ENCODE data around the gene EFCAB9.
A peak's percentile ranks its signal among the peaks of the same experiment; 100 is the strongest.

Gene EFCAB9

DNA sequence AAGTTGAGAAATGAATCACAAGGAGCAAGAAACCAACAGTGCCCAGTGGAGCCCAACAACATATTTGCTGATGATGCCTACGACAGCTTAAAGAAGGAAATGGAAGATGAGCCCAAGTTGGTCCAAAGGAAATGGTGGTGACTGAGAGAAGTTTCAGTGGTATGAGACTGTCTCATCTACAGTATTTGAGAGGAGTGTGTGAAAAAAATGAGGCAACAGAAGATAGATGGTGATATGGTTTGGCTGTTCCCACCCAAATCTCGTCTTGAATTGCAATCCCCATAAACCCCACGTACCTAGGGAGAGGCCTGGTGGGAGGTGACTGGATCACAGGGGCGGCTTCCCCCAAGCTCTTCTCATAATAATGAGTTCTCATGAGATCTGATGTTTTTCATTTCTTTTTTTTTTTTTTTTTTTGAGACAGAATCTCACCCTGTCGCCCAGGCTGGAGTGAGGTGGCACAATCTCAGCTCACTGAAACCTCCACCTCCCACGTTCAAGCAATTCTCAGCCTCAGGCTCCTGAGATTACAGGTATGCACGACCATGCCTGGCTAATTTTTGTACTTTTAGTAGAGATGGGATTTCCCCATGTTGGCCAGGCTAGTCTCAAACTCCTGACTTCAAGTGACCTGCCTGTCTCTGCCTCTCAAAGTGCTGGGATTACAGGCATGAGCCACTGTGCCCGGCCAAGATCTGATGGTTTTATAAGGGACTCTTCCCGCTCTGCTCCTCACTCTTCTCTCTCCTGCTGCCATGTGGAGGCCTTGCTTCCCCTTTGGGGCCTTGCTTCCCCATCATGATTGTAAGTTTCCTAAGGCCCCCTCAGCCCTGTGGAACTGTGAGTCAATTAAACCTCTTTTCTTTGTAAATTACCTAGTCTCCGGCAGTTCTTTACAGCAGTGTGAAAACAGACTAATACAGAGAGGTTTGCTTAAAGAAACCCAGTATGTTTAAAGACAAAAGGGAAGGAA is 30.2 kb downstream of the EFCAB9 start:
- TF ChIP-seq CTCF (IDR thresholded peaks at IDR 0.05; ENCODE audit: low read length, missing control alignments), result no peak
- no peak for DNase-seq (ENCODE audit: low read depth)
- H3K4me3 ChIP-seq (replicated peaks; ENCODE audit: low read depth, low read length), result no peak overlapping the region

DNA sequence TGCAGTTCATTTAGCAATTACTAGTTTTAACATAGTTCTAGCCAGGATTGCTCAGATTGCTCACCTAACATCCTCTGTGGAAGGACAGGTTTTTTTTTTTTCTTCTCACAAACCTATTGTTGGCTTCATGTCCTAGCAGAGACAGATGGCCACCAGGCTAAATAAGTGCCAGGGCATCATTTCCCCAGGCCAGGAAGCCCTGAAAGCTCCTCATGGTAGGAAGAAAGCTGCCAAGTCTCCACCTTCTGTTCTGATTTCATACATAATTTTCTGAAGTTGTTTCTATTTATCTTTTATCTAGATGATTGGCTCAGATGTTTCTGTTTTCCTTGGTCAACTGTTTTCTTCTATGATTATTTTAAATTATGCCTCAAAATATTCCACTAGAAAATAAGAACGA is 31.0 kb downstream of the EFCAB9 start:
- no peak for DNase-seq (ENCODE audit: low read depth)
- no peak overlapping the region for H3K4me3 ChIP-seq (replicated peaks; ENCODE audit: low read depth, low read length)
- TF ChIP-seq CTCF (IDR thresholded peaks at IDR 0.05; ENCODE audit: low read length, missing control alignments), result no peak

DNA sequence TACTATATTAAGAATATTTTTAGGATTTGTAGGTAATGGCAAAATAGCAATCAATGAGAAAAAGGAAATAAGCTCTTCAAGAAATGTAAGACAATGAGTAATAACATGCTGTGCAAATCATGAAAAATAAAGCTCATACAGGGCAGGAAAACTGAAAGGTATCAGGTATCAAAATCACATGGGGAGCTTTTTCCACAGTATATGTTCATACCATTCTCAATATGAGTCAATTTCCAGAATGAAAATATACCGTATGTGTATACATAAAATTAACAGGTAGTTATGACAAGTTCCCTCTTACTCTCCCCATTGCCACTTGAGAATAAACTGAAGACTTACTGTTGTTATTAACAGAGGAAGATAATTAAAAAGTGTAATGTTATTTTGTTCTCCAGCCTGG is 35.9 kb downstream of the EFCAB9 start:
- no peak for TF ChIP-seq CTCF (IDR thresholded peaks at IDR 0.05; ENCODE audit: low read length, missing control alignments)
- no peak overlapping the region for H3K4me3 ChIP-seq (replicated peaks; ENCODE audit: low read depth, low read length)
- DNase-seq (ENCODE audit: low read depth), result no peak

DNA sequence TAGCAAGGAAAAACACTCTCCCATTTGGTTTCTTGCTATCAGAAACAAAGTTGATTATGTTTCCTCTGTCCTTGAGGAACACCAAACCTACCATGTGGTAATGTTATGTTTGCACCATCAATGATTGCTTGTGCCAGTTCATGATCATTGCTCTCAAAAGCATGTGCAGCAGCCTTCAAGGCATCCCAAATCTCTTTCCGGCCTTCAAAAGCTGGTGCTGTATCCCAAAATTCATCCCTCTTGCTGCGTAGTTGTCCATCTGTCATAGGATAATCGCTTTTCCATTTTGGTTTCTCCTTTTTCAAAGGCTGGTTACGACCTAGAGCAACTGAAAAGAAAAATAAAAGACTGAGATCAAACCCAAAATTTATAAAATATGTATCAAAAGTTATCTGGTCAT is 40.1 kb downstream of the EFCAB9 start:
- no peak for TF ChIP-seq CTCF (IDR thresholded peaks at IDR 0.05; ENCODE audit: low read length, missing control alignments)
- no peak overlapping the region for H3K4me3 ChIP-seq (replicated peaks; ENCODE audit: low read depth, low read length)
- DNase-seq (ENCODE audit: low read depth), result no peak

- TF ChIP-seq CTCF (IDR thresholded peaks at IDR 0.05; ENCODE audit: low read length, missing control alignments), result no peak
- no peak overlapping the region for H3K4me3 ChIP-seq (replicated peaks; ENCODE audit: low read depth, low read length)
- peak; percentile 14 for DNase-seq (ENCODE audit: low read depth)
These were observed 41.3 kb downstream of the EFCAB9 start for GRCh38 chr5:172235132-172235780.

DNA sequence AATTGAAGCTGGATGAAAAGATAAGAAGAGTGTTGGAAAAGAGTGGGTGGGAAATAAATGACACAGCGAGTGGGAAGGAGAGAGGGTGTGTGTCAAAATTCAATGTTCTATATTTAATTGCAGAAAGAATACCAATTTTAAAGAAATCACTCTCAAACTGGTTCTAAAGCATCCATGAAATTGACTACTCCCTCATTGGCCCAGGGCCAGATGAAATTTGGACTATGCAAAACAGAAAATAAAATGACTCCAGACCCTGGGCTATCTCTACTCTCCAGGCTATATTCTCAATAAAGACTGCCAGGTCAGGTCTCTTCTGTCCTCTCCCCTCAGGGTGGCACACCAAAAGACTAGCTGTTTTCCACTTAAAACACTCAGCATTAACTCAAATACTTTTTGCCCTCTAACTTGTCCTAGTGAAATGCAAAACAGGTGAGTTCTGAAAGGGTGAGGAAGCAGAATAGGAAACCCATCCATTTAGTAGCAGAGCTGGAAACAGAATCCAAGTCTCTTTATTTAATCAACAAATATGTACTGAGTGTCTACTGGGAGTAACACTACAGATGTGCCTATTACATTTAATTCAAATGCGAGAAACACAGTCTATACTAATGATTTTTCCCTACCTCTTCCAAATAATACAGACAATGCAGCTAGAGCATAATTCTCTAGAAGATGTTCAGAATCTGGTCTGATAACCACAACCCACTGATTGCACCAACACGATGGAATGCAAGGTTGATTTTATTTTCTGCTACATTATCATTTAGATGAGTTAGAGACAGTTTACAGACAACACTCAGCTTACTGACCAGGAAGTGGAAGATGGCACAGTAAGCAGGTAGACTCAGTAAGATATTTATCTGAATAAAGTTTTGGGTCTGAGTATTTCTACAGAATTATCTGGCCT is 42.1 kb downstream of the EFCAB9 start:
- peak; percentile 4 for DNase-seq (ENCODE audit: low read depth)
- TF ChIP-seq CTCF (IDR thresholded peaks at IDR 0.05; ENCODE audit: low read length, missing control alignments), result no peak
- no peak overlapping the region for H3K4me3 ChIP-seq (replicated peaks; ENCODE audit: low read depth, low read length)

All from fibroblast of pulmonary artery (primary cell).